H9 (cell line): ENCODE data around the gene CBLB. TPM values are rescaled to one million over a fixed set of nuclear protein-coding genes. Genes with fewer than 3 reads are reported as not detected.

Source experiments
- DNase-seq: peaks from one replicate; pipeline ENCODE4 v3.0.0-alpha.2; 2017
- H2AFZ ChIP-seq: one replicate; pipeline ENCODE4 v1.6.1; 2013; ENCODE audit warnings: mild to moderate bottlenecking, low read length, control low read depth, moderate library complexity
- H2AK5ac ChIP-seq: 2 replicates; pipeline ENCODE4 v1.6.1; 2013; ENCODE audit warnings: low read length, control low read depth, mixed read lengths; ENCODE audit not compliant: insufficient read length
- H2BK120ac ChIP-seq: one replicate; pipeline ENCODE4 v1.6.1; 2013; ENCODE audit warnings: low read depth, mild to moderate bottlenecking, low read length, control low read depth, inconsistent platforms; ENCODE audit not compliant: poor library complexity, severe bottlenecking
- H2BK12ac ChIP-seq: 2 replicates; pipeline ENCODE4 v1.6.1; 2013; ENCODE audit warnings: low read length, control low read depth, mixed read lengths, low read depth; ENCODE audit not compliant: insufficient read length
- H2BK15ac ChIP-seq: 2 replicates; pipeline ENCODE4 v1.6.1; 2013; ENCODE audit warnings: low read depth, low read length, control low read depth
- H2BK20ac ChIP-seq: one replicate; pipeline ENCODE4 v1.6.1; 2013; ENCODE audit warnings: low read depth, mild to moderate bottlenecking, low read length, control low read depth, inconsistent platforms; ENCODE audit not compliant: poor library complexity, severe bottlenecking
- H2BK5ac ChIP-seq: 2 replicates; pipeline ENCODE4 v1.6.1; 2013; ENCODE audit warnings: low read length, control low read depth, mixed read lengths; ENCODE audit not compliant: insufficient read length
- H3K14ac ChIP-seq: 2 replicates; pipeline ENCODE4 v1.6.1; 2013; ENCODE audit warnings: low read length, control low read depth; ENCODE audit not compliant: insufficient read depth
- H3K18ac ChIP-seq: 2 replicates; pipeline ENCODE4 v1.6.1; 2013; ENCODE audit warnings: low read depth, mild to moderate bottlenecking, mixed read lengths, low read length, control low read depth; ENCODE audit not compliant: insufficient read length
- H3K23ac ChIP-seq: 2 replicates; pipeline ENCODE4 v1.6.1; 2013; ENCODE audit warnings: low read length, control low read depth, mixed read lengths, low read depth; ENCODE audit not compliant: insufficient read length
- H3K23me2 ChIP-seq: 2 replicates; pipeline ENCODE4 v1.6.1; 2013; ENCODE audit warnings: low read depth, mild to moderate bottlenecking, mixed read lengths, low read length, control low read depth; ENCODE audit not compliant: insufficient read length, poor library complexity, severe bottlenecking
- H3K27ac ChIP-seq: 2 replicates; pipeline ENCODE4 v1.5.1; 2013; ENCODE audit warnings: low read length, control low read depth, mixed read lengths, low read depth; ENCODE audit not compliant: insufficient read length
- H3K27me3 ChIP-seq: 2 replicates; pipeline ENCODE4 v1.6.1; 2013; ENCODE audit warnings: low read length, control low read depth, inconsistent platforms; ENCODE audit not compliant: insufficient read depth
- H3K4ac ChIP-seq: 2 replicates; pipeline ENCODE4 v1.6.1; 2013; ENCODE audit warnings: low read depth, mild to moderate bottlenecking, control low read depth, inconsistent platforms, low read length, moderate library complexity
- H3K4me1 ChIP-seq: 2 replicates; pipeline ENCODE4 v1.6.1; 2013; ENCODE audit warnings: low read length, control low read depth, inconsistent platforms; ENCODE audit not compliant: insufficient read depth
- H3K4me2 ChIP-seq: 2 replicates; pipeline ENCODE4 v1.6.1; 2013; ENCODE audit warnings: low read length, control low read depth, mixed read lengths; ENCODE audit not compliant: insufficient read length, insufficient read depth
- H3K56ac ChIP-seq: 2 replicates; pipeline ENCODE4 v1.6.1; 2013; ENCODE audit warnings: low read depth, mild to moderate bottlenecking, mixed read lengths, low read length, control low read depth; ENCODE audit not compliant: insufficient read length
- H3K79me1 ChIP-seq: 2 replicates; pipeline ENCODE4 v1.6.1; 2013; ENCODE audit warnings: low read depth, mild to moderate bottlenecking, moderate library complexity, low read length, control low read depth, inconsistent platforms; ENCODE audit not compliant: insufficient read depth, poor library complexity, severe bottlenecking
- H3K79me2 ChIP-seq: 2 replicates; pipeline ENCODE4 v1.6.1; 2013; ENCODE audit warnings: low read length, control low read depth, inconsistent platforms; ENCODE audit not compliant: insufficient read depth
- H3K9ac ChIP-seq: 2 replicates; pipeline ENCODE4 v1.6.1; 2013; ENCODE audit warnings: low read length, control low read depth, mixed read lengths; ENCODE audit not compliant: insufficient read length; ENCODE audit errors: extremely low read depth
- H3K9me3 ChIP-seq: one replicate; pipeline ENCODE4 v1.6.1; 2013; ENCODE audit warnings: low read depth, low read length, inconsistent platforms; ENCODE audit not compliant: control insufficient read depth
- H3T11ph ChIP-seq: one replicate; pipeline ENCODE4 v1.6.1; 2013; ENCODE audit warnings: mild to moderate bottlenecking, low read length, control low read depth, inconsistent platforms
- H4K20me1 ChIP-seq: one replicate; pipeline ENCODE4 v1.6.1; 2013; ENCODE audit not compliant: control insufficient read depth, insufficient read length, insufficient read depth
- H4K5ac ChIP-seq: 2 replicates; pipeline ENCODE4 v1.6.1; 2013; ENCODE audit warnings: low read depth, mild to moderate bottlenecking, mixed read lengths, low read length, control low read depth; ENCODE audit not compliant: insufficient read length
- H4K8ac ChIP-seq: replicated peaks from 2 replicates; pipeline ENCODE4 v1.6.1; 2013; ENCODE audit warnings: low read length, control low read depth, mixed read lengths, low read depth; ENCODE audit not compliant: insufficient read length
- H4K91ac ChIP-seq: 2 replicates; pipeline ENCODE4 v1.6.1; 2013; ENCODE audit warnings: low read depth, mild to moderate bottlenecking, moderate library complexity, mixed read lengths, low read length, control low read depth; ENCODE audit not compliant: insufficient read length
- H3K27ac Mint-ChIP-seq, 3 experiments: 2 replicates in 2 of 3; 3 replicates in 1 of 3; pipeline ENCODE4 v1.8.0; 2020 to 2021; ENCODE audit warnings: mixed read lengths in 3 of 3, mild to moderate bottlenecking in 1 of 3, moderate library complexity in 1 of 3
- H3K27me3 Mint-ChIP-seq: 2 replicates; pipeline ENCODE4 v1.8.0; 2021; ENCODE audit warnings: low read depth, mild to moderate bottlenecking, moderate library complexity, mixed read lengths
- H3K36me3 Mint-ChIP-seq, 3 experiments: 2 replicates in 2 of 3; 3 replicates in 1 of 3; pipeline ENCODE4 v1.8.0; 2020 to 2021; ENCODE audit warnings: low read depth in 3 of 3, mixed read lengths in 3 of 3; ENCODE audit not compliant: insufficient read depth in 1 of 3
- H3K4me1 Mint-ChIP-seq, 2 experiments: 2 replicates each; pipeline ENCODE4 v1.8.0; 2020; ENCODE audit warnings: mixed read lengths in 2 of 2
- H3K4me3 Mint-ChIP-seq, 2 experiments: 2 replicates in 1 of 2; 3 replicates in 1 of 2; pipeline ENCODE4 v1.8.0; 2020 to 2021; ENCODE audit warnings: mild to moderate bottlenecking in 2 of 2, mixed read lengths in 2 of 2, moderate library complexity in 1 of 2
- H3K9me3 Mint-ChIP-seq, 2 experiments: 2 replicates in 1 of 2; 3 replicates in 1 of 2; pipeline ENCODE4 v1.8.0; 2020; ENCODE audit warnings: mild to moderate bottlenecking in 2 of 2, mixed read lengths in 2 of 2, moderate library complexity in 1 of 2
- WGBS: extraction: QIAGEN DNeasy Blood & Tissue Kit; methylation state at CpG from one replicate; pipeline ENCODE4 v1.1.7; 2013; ENCODE audit warnings: missing lambda C conversion rate, low lambda C conversion rate, mixed read lengths; ENCODE audit not compliant: insufficient read length; ENCODE audit errors: extremely low coverage; 5-methylcytosine and 5-hydroxymethylcytosine counted together
- total RNA-seq: library from RNA; stranded (reverse); gene quantifications from 2 replicates; pipeline ENCODE4 v1.2.1, GENCODE V29; 2021
- TF ChIP-seq, protein P1 (sequence below): fragments of 200-600 bp; sonication (generic); conservative IDR thresholded peaks from 3 replicates; pipeline ENCODE4 v1.8.0; 2021; ENCODE audit warnings: antibody characterized with exemption, mild to moderate bottlenecking

CBLB gene
- total RNA-seq, 1 experiment from 2014 or later: 25.7 TPM

GRCh38 chr3:105864212-105864611 lies 4.6 kb downstream of the CBLB start:
- H2BK20ac ChIP-seq: no peak overlapping the region
- no peak overlapping the region for H3K18ac ChIP-seq
- H3K4ac ChIP-seq: no peak overlapping the region
- no peak overlapping the region for H2BK15ac ChIP-seq
- H3K4me1 Mint-ChIP-seq: peaks cover 18 to 19% of the 10 kb centered on the region in 2 experiments
- H3K79me1 ChIP-seq: no peaks in the 10 kb centered on the region
- no peak overlapping the region for H3K4me2 ChIP-seq
- H2BK120ac ChIP-seq: no peak overlapping the region
- no peak overlapping the region for H2BK12ac ChIP-seq
- peaks cover 2% of the 10 kb centered on the region; the same call in 1 of the 2 replicates for H3K4me1 ChIP-seq
- TF ChIP-seq, protein P1, sequence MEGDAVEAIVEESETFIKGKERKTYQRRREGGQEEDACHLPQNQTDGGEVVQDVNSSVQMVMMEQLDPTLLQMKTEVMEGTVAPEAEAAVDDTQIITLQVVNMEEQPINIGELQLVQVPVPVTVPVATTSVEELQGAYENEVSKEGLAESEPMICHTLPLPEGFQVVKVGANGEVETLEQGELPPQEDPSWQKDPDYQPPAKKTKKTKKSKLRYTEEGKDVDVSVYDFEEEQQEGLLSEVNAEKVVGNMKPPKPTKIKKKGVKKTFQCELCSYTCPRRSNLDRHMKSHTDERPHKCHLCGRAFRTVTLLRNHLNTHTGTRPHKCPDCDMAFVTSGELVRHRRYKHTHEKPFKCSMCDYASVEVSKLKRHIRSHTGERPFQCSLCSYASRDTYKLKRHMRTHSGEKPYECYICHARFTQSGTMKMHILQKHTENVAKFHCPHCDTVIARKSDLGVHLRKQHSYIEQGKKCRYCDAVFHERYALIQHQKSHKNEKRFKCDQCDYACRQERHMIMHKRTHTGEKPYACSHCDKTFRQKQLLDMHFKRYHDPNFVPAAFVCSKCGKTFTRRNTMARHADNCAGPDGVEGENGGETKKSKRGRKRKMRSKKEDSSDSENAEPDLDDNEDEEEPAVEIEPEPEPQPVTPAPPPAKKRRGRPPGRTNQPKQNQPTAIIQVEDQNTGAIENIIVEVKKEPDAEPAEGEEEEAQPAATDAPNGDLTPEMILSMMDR: no peak
- no peak overlapping the region for H3K27ac Mint-ChIP-seq
- H4K5ac ChIP-seq: no peak overlapping the region
- H3K23me2 ChIP-seq: peaks cover 5% of the 10 kb centered on the region
- H3K23ac ChIP-seq: no peak overlapping the region
- no peaks in the 10 kb centered on the region for H3K9me3 ChIP-seq
- DNase-seq: no peak
- no peak overlapping the region for H2AFZ ChIP-seq
- no CpG with 5 or more reads among the region's 4 CpGs for WGBS
- H4K20me1 ChIP-seq: no peaks in the 10 kb centered on the region
- H3K79me2 ChIP-seq: peaks cover 3% of the 10 kb centered on the region; the same call in 1 of the 2 replicates
- no peak overlapping the region for H3K9ac ChIP-seq
- H3T11ph ChIP-seq: no peak overlapping the region
- no peak overlapping the region for H3K56ac ChIP-seq
- no peak overlapping the region for H2BK5ac ChIP-seq
- H3K36me3 Mint-ChIP-seq: peaks cover 3 to 18% (median 6%) of the 10 kb centered on the region in 3 experiments; a peak in 6 of 7 replicates
- no peak overlapping the region for H3K4me3 Mint-ChIP-seq
- H2AK5ac ChIP-seq: no peak overlapping the region
- H4K91ac ChIP-seq: no peak overlapping the region
- H3K27ac ChIP-seq: no peak overlapping the region
- H3K9me3 Mint-ChIP-seq: no peaks in the 10 kb centered on the region
- no peaks in the 10 kb centered on the region for H3K27me3 Mint-ChIP-seq
- H4K8ac ChIP-seq: no peak overlapping the region
- no peaks in the 10 kb centered on the region for H3K27me3 ChIP-seq
- H3K14ac ChIP-seq: no peak overlapping the region
